WTC11 (cell line): Measurements from ENCODE around the gene BFSP2. TPM values are rescaled to one million over a fixed set of nuclear protein-coding genes. Genes with fewer than 3 reads are reported as not detected.

Experiments
- ATAC-seq: fragments of 200-7000 bp; cut with Tn5 transposase; 2 replicates; pipeline ENCODE4 v1.10.0; 2021; ENCODE audit warnings: mild to moderate bottlenecking, moderate library complexity
- CTCF ChIA-PET: fragments of 300-600 bp; sonication (Branson Sonifier 250); formaldehyde crosslinking; loops from one replicate; lab custom pipeline; 2021; ENCODE audit warnings: antibody characterized with exemption; lab: Charles Lee
- POLR2A ChIA-PET: fragments of 350-600 bp; sonication (Branson Sonifier 250); formaldehyde crosslinking; loops from one replicate; lab custom pipeline; 2021; ENCODE audit warnings: antibody characterized with exemption; lab: Charles Lee
- DNase-seq: peaks from one replicate; pipeline ENCODE4 v3.0.0; 2021; ENCODE audit warnings: low spot score
- H3K27ac Mint-ChIP-seq: 2 replicates; pipeline ENCODE4 v1.8.0; 2021; ENCODE audit warnings: mixed read lengths
- H3K27me3 Mint-ChIP-seq: 2 replicates; pipeline ENCODE4 v1.8.0; 2021; ENCODE audit warnings: low read depth, mild to moderate bottlenecking, moderate library complexity, mixed read lengths
- H3K36me3 Mint-ChIP-seq: 2 replicates; pipeline ENCODE4 v1.8.0; 2021; ENCODE audit warnings: mixed read lengths
- H3K4me1 Mint-ChIP-seq: 2 replicates; pipeline ENCODE4 v1.8.0; 2022; ENCODE audit warnings: mixed read lengths
- H3K4me3 Mint-ChIP-seq: 2 replicates; pipeline ENCODE4 v1.8.0; 2021; ENCODE audit warnings: mild to moderate bottlenecking, moderate library complexity, mixed read lengths
- H3K9me3 Mint-ChIP-seq: 2 replicates; pipeline ENCODE4 v1.8.0; 2021; ENCODE audit warnings: mixed read lengths
- AR ChIP-seq: fragments of 250-450 bp; sonication (Bioruptor Pico); IDR thresholded peaks from 2 replicates; pipeline ENCODE4 v1.9.0; 2021; ENCODE audit warnings: mild to moderate bottlenecking
- ATF6 ChIP-seq: sonication (generic); formaldehyde crosslinking; IDR thresholded peaks from 2 replicates; pipeline ENCODE4 v1.8.1; 2023; ENCODE audit warnings: mild to moderate bottlenecking, missing genetic modification reagents
- CREB1 ChIP-seq: sonication (generic); formaldehyde crosslinking; IDR thresholded peaks from 2 replicates; pipeline ENCODE4 v1.8.0; 2023; ENCODE audit warnings: mild to moderate bottlenecking, missing genetic modification reagents
- ERG ChIP-seq: fragments of 250-450 bp; sonication (Bioruptor Pico); IDR thresholded peaks from 2 replicates; pipeline ENCODE4 v1.8.0; 2021; ENCODE audit warnings: mild to moderate bottlenecking
- NFYB ChIP-seq: sonication (generic); formaldehyde crosslinking; conservative IDR thresholded peaks from 2 replicates; pipeline ENCODE4 v1.8.0; 2022; ENCODE audit warnings: low read depth, missing genetic modification reagents
- PRRX2 ChIP-seq: fragments of 250-450 bp; sonication (Bioruptor Pico); IDR thresholded peaks from 2 replicates; pipeline ENCODE4 v1.8.0; 2021; ENCODE audit warnings: mild to moderate bottlenecking
- SOX15 ChIP-seq: fragments of 250-450 bp; sonication (Bioruptor Pico); IDR thresholded peaks from 2 replicates; pipeline ENCODE4 v1.9.0; 2021; ENCODE audit warnings: mild to moderate bottlenecking
- SP1 ChIP-seq: sonication (generic); formaldehyde crosslinking; conservative IDR thresholded peaks from 2 replicates; pipeline ENCODE4 v1.8.1; 2022; ENCODE audit warnings: missing genetic modification reagents
- ZNF138 ChIP-seq: sonication (generic); formaldehyde crosslinking; conservative IDR thresholded peaks from 2 replicates; pipeline ENCODE4 v1.8.1; 2022; ENCODE audit warnings: mild to moderate bottlenecking, moderate library complexity, missing genetic modification reagents
- ZNF232 ChIP-seq: sonication (generic); formaldehyde crosslinking; IDR thresholded peaks from 2 replicates; pipeline ENCODE4 v1.8.0; 2022; ENCODE audit warnings: mild to moderate bottlenecking, missing genetic modification reagents
- ZNF281 ChIP-seq: sonication (generic); formaldehyde crosslinking; IDR thresholded peaks from 2 replicates; pipeline ENCODE4 v1.8.0; 2023; ENCODE audit warnings: mild to moderate bottlenecking, missing genetic modification reagents
- ZNF317 ChIP-seq: sonication (generic); formaldehyde crosslinking; IDR thresholded peaks from 2 replicates; pipeline ENCODE4 v1.8.1; 2023; ENCODE audit warnings: low read depth, mild to moderate bottlenecking, moderate library complexity, missing genetic modification reagents, borderline replicate concordance
- ZNF396 ChIP-seq: fragments of 250-450 bp; sonication (Bioruptor Pico); IDR thresholded peaks from 2 replicates; pipeline ENCODE4 v1.8.0; 2021; ENCODE audit warnings: mild to moderate bottlenecking, moderate library complexity, borderline replicate concordance
- ZNF423 ChIP-seq: fragments of 250-450 bp; sonication (Bioruptor Pico); IDR thresholded peaks from 2 replicates; pipeline ENCODE4 v2.1.2; 2022; ENCODE audit warnings: mild to moderate bottlenecking, moderate library complexity
- ZNF425 ChIP-seq: fragments of 250-450 bp; sonication (Bioruptor Pico); conservative IDR thresholded peaks from 2 replicates; pipeline ENCODE4 v1.9.0; 2021; ENCODE audit warnings: mild to moderate bottlenecking
- total RNA-seq: library from RNA; stranded (reverse); gene quantifications from 3 replicates; pipeline ENCODE4 v1.2.3, GENCODE V29; 2021

Gene BFSP2
- total RNA-seq, 1 experiment from 2014 or later, result not detected

GRCh38 chr3:133379926-133380325 lies 19.9 kb upstream of the BFSP2 start:
- H3K36me3 Mint-ChIP-seq, result no peaks in the 10 kb centered on the region
- ATAC-seq (no peak), DNase-seq (no peak)
- POLR2A ChIA-PET, result interaction anchor here (0.6 kb wide), 1 partner anchor 128 kb away, joined by 3 read pairs; no protein-coding TSS in a partner anchor
- TF ChIP-seq ZNF317 (CRISPR knock-in tag), result no peak
- no peak for TF ChIP-seq AR (CRISPR knock-in tag)
- TF ChIP-seq ERG (CRISPR knock-in tag), result no peak
- no peak for TF ChIP-seq SOX15 (CRISPR knock-in tag)
- no peak for TF ChIP-seq ZNF423 (CRISPR knock-in tag)
- TF ChIP-seq ATF6 (CRISPR knock-in tag), result no peak
- TF ChIP-seq PRRX2 (CRISPR knock-in tag), result no peak
- TF ChIP-seq ZNF232 (CRISPR knock-in tag), result no peak
- TF ChIP-seq NFYB (CRISPR knock-in tag), result no peak
- no peak for TF ChIP-seq CREB1
- TF ChIP-seq ZNF138 (CRISPR knock-in tag), result no peak
- TF ChIP-seq SP1 (CRISPR knock-in tag), result no peak
- no peak for TF ChIP-seq ZNF281 (CRISPR knock-in tag)
- TF ChIP-seq ZNF425, result no peak
- TF ChIP-seq ZNF396 (CRISPR knock-in tag), result no peak
- H3K9me3 Mint-ChIP-seq, result no peaks in the 10 kb centered on the region; the same call in 1 of the 2 replicates
- H3K27me3 Mint-ChIP-seq, result no peaks in the 10 kb centered on the region
- CTCF ChIA-PET, result interaction anchor here (6.3 kb wide), 1 partner anchor 339 kb away, joined by 46 read pairs; no protein-coding TSS in a partner anchor
- H3K27ac Mint-ChIP-seq, result no peak overlapping the region
- H3K4me3 Mint-ChIP-seq, result no peak overlapping the region
- peaks cover 32% of the 10 kb centered on the region for H3K4me1 Mint-ChIP-seq
